ENCODE data around the gene BLVRB. TPM values are rescaled to one million over a fixed set of nuclear protein-coding genes. Genes with fewer than 3 reads are reported as not detected.

Gene BLVRB
- total RNA-seq, 2 experiments from 2014 or later = 15.1 to 16.5 TPM

GRCh38 chr19:40419780-40420179, 45.8 kb downstream of the BLVRB start:
- CTCF ChIA-PET = interaction anchor here (0.9 to 4.2 kb wide), 10 partner anchors 11 to 215 kb away, joined by 3 to 38 read pairs (median 10); partner anchors contain the start of genes BLVRB, C19orf47, PLD3 and SERTAD3
- H3K4me1 Mint-ChIP-seq (ENCODE audit: low read depth) = peaks cover 50% of the 10 kb centered on the region
- DNase-seq (no peak), ATAC-seq (no peak)
- no peaks in the 10 kb centered on the region for H3K27me3 Mint-ChIP-seq (ENCODE audit: low read depth)
- H3K36me3 Mint-ChIP-seq (ENCODE audit: low read depth) = peaks cover 18% of the 10 kb centered on the region
- H3K27ac Mint-ChIP-seq = peak overlapping the region; percentile 58
- H3K9me3 Mint-ChIP-seq (ENCODE audit: insufficient read depth) = no peaks in the 10 kb centered on the region
- H3K4me3 Mint-ChIP-seq = peak overlapping the region; percentile 47
- POLR2A ChIA-PET = interaction anchor here (0.6 to 1.9 kb wide), 7 partner anchors 11 to 1582 kb away, joined by 3 to 24 read pairs (median 5); partner anchors contain the start of genes BLVRB and SERTAD3

- Mint-ChIP-seq H3K4me1 (ENCODE audit: low read depth) (peaks cover 49% of the 10 kb centered on the region), H3K9me3 (ENCODE audit: insufficient read depth) (no peaks in the 10 kb centered on the region), H3K27ac (no peak overlapping the region), H3K36me3 (ENCODE audit: low read depth) (peaks cover 14% of the 10 kb centered on the region), H3K4me3 (no peak overlapping the region), H3K27me3 (ENCODE audit: low read depth) (no peaks in the 10 kb centered on the region)
- ChIA-PET CTCF (interaction anchor here (1.0 to 4.2 kb wide), 3 partner anchors 15 to 216 kb away, joined by 3 to 16 read pairs (median 8); no protein-coding TSS in a partner anchor), POLR2A (no interaction called here)
- no peak for DNase-seq
- ATAC-seq = no peak
Observed at GRCh38 chr19:40419066-40419612, 46.4 kb downstream of the BLVRB start.

GRCh38 chr19:40418040-40418439, 47.5 kb downstream of the BLVRB start:
- ATAC-seq (no peak), DNase-seq (no peak)
- Mint-ChIP-seq H3K4me3 (no peak overlapping the region), H3K9me3 (ENCODE audit: insufficient read depth) (no peaks in the 10 kb centered on the region), H3K27me3 (ENCODE audit: low read depth) (no peaks in the 10 kb centered on the region), H3K4me1 (ENCODE audit: low read depth) (peaks cover 56% of the 10 kb centered on the region), H3K36me3 (ENCODE audit: low read depth) (peaks cover 14% of the 10 kb centered on the region), H3K27ac (peak overlapping the region; percentile 51)
- ChIA-PET CTCF (interaction anchor here (1.0 kb wide), 1 partner anchor 16 kb away, joined by 3 read pairs; no protein-coding TSS in a partner anchor), POLR2A (no interaction called here)

GRCh38 chr19:40417643-40417981, 47.9 kb downstream of the BLVRB start:
- Mint-ChIP-seq H3K4me3 (no peak overlapping the region), H3K4me1 (ENCODE audit: low read depth) (peaks cover 56% of the 10 kb centered on the region), H3K9me3 (ENCODE audit: insufficient read depth) (no peaks in the 10 kb centered on the region), H3K27me3 (ENCODE audit: low read depth) (no peaks in the 10 kb centered on the region), H3K36me3 (ENCODE audit: low read depth) (peaks cover 12% of the 10 kb centered on the region), H3K27ac (peak overlapping the region; percentile 30)
- DNase-seq = no peak
- ChIA-PET CTCF (no interaction called here), POLR2A (no interaction called here)
- no peak for ATAC-seq

- DNase-seq (no peak), ATAC-seq (no peak)
- peak overlapping the region; percentile 30 for H3K27ac Mint-ChIP-seq
- no peak overlapping the region for H3K4me3 Mint-ChIP-seq
- ChIA-PET CTCF (interaction anchor here (1.3 to 1.7 kb wide), 2 partner anchors 7 to 14 kb away, joined by 3 to 4 read pairs; no protein-coding TSS in a partner anchor), POLR2A (interaction anchor here (0.8 kb wide), 1 partner anchor 10 kb away, joined by 3 read pairs; no protein-coding TSS in a partner anchor)
- H3K27me3 Mint-ChIP-seq (ENCODE audit: low read depth) = no peaks in the 10 kb centered on the region
- H3K9me3 Mint-ChIP-seq (ENCODE audit: insufficient read depth) = no peaks in the 10 kb centered on the region
- H3K4me1 Mint-ChIP-seq (ENCODE audit: low read depth) = peaks cover 51% of the 10 kb centered on the region
- peaks cover 6% of the 10 kb centered on the region for H3K36me3 Mint-ChIP-seq (ENCODE audit: low read depth)
Observed at GRCh38 chr19:40416918-40417642, 48.5 kb downstream of the BLVRB start.

GRCh38 chr19:40415768-40416167, 49.8 kb downstream of the BLVRB start:
- ATAC-seq (no peak), DNase-seq (no peak)
- Mint-ChIP-seq H3K27me3 (ENCODE audit: low read depth) (no peaks in the 10 kb centered on the region), H3K36me3 (ENCODE audit: low read depth) (peaks cover 2% of the 10 kb centered on the region), H3K9me3 (ENCODE audit: insufficient read depth) (no peaks in the 10 kb centered on the region), H3K4me1 (ENCODE audit: low read depth) (peaks cover 48% of the 10 kb centered on the region), H3K27ac (no peak overlapping the region), H3K4me3 (no peak overlapping the region)
- ChIA-PET CTCF (interaction anchor here (1.2 to 1.7 kb wide), 3 partner anchors 9 to 50 kb away, joined by 3 to 4 read pairs (median 3); partner anchors contain the start of gene BLVRB), POLR2A (no interaction called here)

GRCh38 chr19:40414542-40415535, 50.7 kb downstream of the BLVRB start:
- Mint-ChIP-seq H3K4me3 (no peak overlapping the region), H3K36me3 (ENCODE audit: low read depth) (peaks cover 1% of the 10 kb centered on the region), H3K9me3 (ENCODE audit: insufficient read depth) (no peaks in the 10 kb centered on the region), H3K27ac (no peak overlapping the region), H3K4me1 (ENCODE audit: low read depth) (peaks cover 45% of the 10 kb centered on the region), H3K27me3 (ENCODE audit: low read depth) (no peaks in the 10 kb centered on the region)
- no peak for DNase-seq
- ChIA-PET POLR2A (no interaction called here), CTCF (interaction anchor here (1.7 kb wide), 1 partner anchor 109 kb away, joined by 4 read pairs; no protein-coding TSS in a partner anchor)
- ATAC-seq = no peak

- Mint-ChIP-seq H3K4me1 (ENCODE audit: low read depth) (peaks cover 43% of the 10 kb centered on the region), H3K4me3 (no peak within 1 kb of the TSS), H3K9me3 (ENCODE audit: insufficient read depth) (no peaks in the 10 kb centered on the region), H3K27me3 (ENCODE audit: low read depth) (no peaks in the 10 kb centered on the region), H3K36me3 (ENCODE audit: low read depth) (no peaks in the 10 kb centered on the region), H3K27ac (peak within 1 kb of the TSS; percentile 68)
- CTCF ChIA-PET = interaction anchor here (0.8 to 1.7 kb wide), 2 partner anchors 108 to 136 kb away, joined by 3 to 4 read pairs; no protein-coding TSS in a partner anchor
- no peak for ATAC-seq
- POLR2A ChIA-PET = interaction anchor here (0.7 to 1.1 kb wide), 3 partner anchors 8 to 66 kb away, joined by 3 to 5 read pairs (median 3); no protein-coding TSS in a partner anchor
- no peak for DNase-seq
Observed at GRCh38 chr19:40413291-40413845, 52.2 kb downstream of the BLVRB start, which contains the start of gene PRX. TSS of gene PRX (minus strand) at chr19:40413378. CDS start at chr19:40407932, 5,446 bp downstream.

GRCh38 chr19:40412866-40413265, 52.7 kb downstream of the BLVRB start:
- no peaks in the 10 kb centered on the region for H3K9me3 Mint-ChIP-seq (ENCODE audit: insufficient read depth)
- H3K4me3 Mint-ChIP-seq = no peak overlapping the region
- CTCF ChIA-PET = interaction anchor here (0.9 to 2.3 kb wide), 3 partner anchors 8 to 108 kb away, joined by 3 to 9 read pairs (median 4); no protein-coding TSS in a partner anchor

GRCh38 chr19:40411958-40412499, 53.5 kb downstream of the BLVRB start:
- DNase-seq (no peak), ATAC-seq (no peak)
- Mint-ChIP-seq H3K27ac (no peak overlapping the region), H3K4me3 (no peak overlapping the region), H3K4me1 (ENCODE audit: low read depth) (peaks cover 39% of the 10 kb centered on the region), H3K9me3 (ENCODE audit: insufficient read depth) (no peaks in the 10 kb centered on the region), H3K27me3 (ENCODE audit: low read depth) (no peaks in the 10 kb centered on the region), H3K36me3 (ENCODE audit: low read depth) (no peaks in the 10 kb centered on the region)
- POLR2A ChIA-PET = interaction anchor here (1.0 kb wide), 1 partner anchor 13 kb away, joined by 5 read pairs; no protein-coding TSS in a partner anchor
- CTCF ChIA-PET = interaction anchor here (0.9 to 2.3 kb wide), 2 partner anchors 9 to 52 kb away, joined by 3 to 9 read pairs; no protein-coding TSS in a partner anchor

More at GRCh38 chr19:40412866-40413265, 52.7 kb downstream of the BLVRB start:
- POLR2A ChIA-PET = interaction anchor here (0.6 to 1.1 kb wide), 4 partner anchors 9 to 66 kb away, joined by 3 to 5 read pairs (median 3); no protein-coding TSS in a partner anchor
- no peaks in the 10 kb centered on the region for H3K36me3 Mint-ChIP-seq (ENCODE audit: low read depth)
- no peaks in the 10 kb centered on the region for H3K27me3 Mint-ChIP-seq (ENCODE audit: low read depth)
- H3K27ac Mint-ChIP-seq = no peak overlapping the region
- ATAC-seq (no peak), DNase-seq (no peak)
- H3K4me1 Mint-ChIP-seq (ENCODE audit: low read depth) = peaks cover 43% of the 10 kb centered on the region

All from activated CD8-positive, alpha-beta T cell treated with anti-CD3 and anti-CD28 coated beads, Interleukin-2, amount 10 ng/mL, durations not matched to agents 7 days and 5 days (primary cell).